NOMO-1 (cell line): ENCODE data around the gene CDH22.

Source experiments
- DNase-seq, 2 experiments: peaks; one replicate each; lab custom pipeline; 2025; ENCODE audit not compliant: unreplicated experiment in 2 of 2; lab: John Stamatoyannopoulos, UW

The CDH22 gene

GRCh38 chr20:46130534-46130933 lies 177.8 kb downstream of the CDH22 start:
- no peak for DNase-seq

GRCh38 chr20:46129955-46130481 lies 178.3 kb downstream of the CDH22 start:
- DNase-seq = no peak

- no peak for DNase-seq
Measured at GRCh38 chr20:46128310-46129151, 179.8 kb downstream of the CDH22 start.

- DNase-seq = no peak
Measured at GRCh38 chr20:46127396-46128010, 180.8 kb downstream of the CDH22 start.

GRCh38 chr20:46126440-46127056 lies 181.8 kb downstream of the CDH22 start:
- DNase-seq = no peak
